Measurements from ENCODE around the gene SP2.

SP2 gene

GRCh38 chr17:47948706-47949196 is 52.7 kb downstream of the SP2 start:
- TF ChIP-seq CTCF (IDR thresholded peaks at IDR 0.05; ENCODE audit: low read depth, low read length): no peak
- DNase-seq (ENCODE audit: low read depth, low spot score): no peak
- in situ Hi-C loops (cut with HindIII; ENCODE audit: low sequenced_read_pairs): no loop called here
- H3K4me3 ChIP-seq (ENCODE audit: low read depth, low read length): no peak overlapping the region

GRCh38 chr17:47949197-47949759 is 53.2 kb downstream of the SP2 start:
- DNase-seq (ENCODE audit: low read depth, low spot score): peak; percentile 83
- TF ChIP-seq CTCF (IDR thresholded peaks at IDR 0.05; ENCODE audit: low read depth, low read length): peak; percentile 92
- no peak overlapping the region for H3K4me3 ChIP-seq (ENCODE audit: low read depth, low read length)
- in situ Hi-C loops (cut with HindIII; ENCODE audit: low sequenced_read_pairs): no loop called here

GRCh38 chr17:47949946-47950345 is 53.9 kb downstream of the SP2 start:
- no peak for DNase-seq (ENCODE audit: low read depth, low spot score)
- in situ Hi-C loops (cut with HindIII; ENCODE audit: low sequenced_read_pairs): no loop called here
- TF ChIP-seq CTCF (IDR thresholded peaks at IDR 0.05; ENCODE audit: low read depth, low read length): no peak
- no peak overlapping the region for H3K4me3 ChIP-seq (ENCODE audit: low read depth, low read length)

- in situ Hi-C loops (cut with HindIII; ENCODE audit: low sequenced_read_pairs): no loop called here
- no peak overlapping the region for H3K4me3 ChIP-seq (ENCODE audit: low read depth, low read length)
- no peak for TF ChIP-seq CTCF (IDR thresholded peaks at IDR 0.05; ENCODE audit: low read depth, low read length)
- DNase-seq (ENCODE audit: low read depth, low spot score): no peak
These were observed 54.4 kb downstream of the SP2 start for GRCh38 chr17:47950448-47950847.

GRCh38 chr17:47952171-47953021 is 56.4 kb downstream of the SP2 start:
- in situ Hi-C loops (cut with HindIII; ENCODE audit: low sequenced_read_pairs): no loop called here
- no peak for TF ChIP-seq CTCF (IDR thresholded peaks at IDR 0.05; ENCODE audit: low read depth, low read length)
- no peak overlapping the region for H3K4me3 ChIP-seq (ENCODE audit: low read depth, low read length)
- DNase-seq (ENCODE audit: low read depth, low spot score): no peak

GRCh38 chr17:47953909-47954308 is 57.9 kb downstream of the SP2 start:
- in situ Hi-C loops (cut with HindIII; ENCODE audit: low sequenced_read_pairs): no loop called here
- DNase-seq (ENCODE audit: low read depth, low spot score): no peak
- no peak overlapping the region for H3K4me3 ChIP-seq (ENCODE audit: low read depth, low read length)
- no peak for TF ChIP-seq CTCF (IDR thresholded peaks at IDR 0.05; ENCODE audit: low read depth, low read length)

All from astrocyte of the spinal cord (primary cell).